Measurements from ENCODE around the gene WDR64.

The WDR64 gene

DNA sequence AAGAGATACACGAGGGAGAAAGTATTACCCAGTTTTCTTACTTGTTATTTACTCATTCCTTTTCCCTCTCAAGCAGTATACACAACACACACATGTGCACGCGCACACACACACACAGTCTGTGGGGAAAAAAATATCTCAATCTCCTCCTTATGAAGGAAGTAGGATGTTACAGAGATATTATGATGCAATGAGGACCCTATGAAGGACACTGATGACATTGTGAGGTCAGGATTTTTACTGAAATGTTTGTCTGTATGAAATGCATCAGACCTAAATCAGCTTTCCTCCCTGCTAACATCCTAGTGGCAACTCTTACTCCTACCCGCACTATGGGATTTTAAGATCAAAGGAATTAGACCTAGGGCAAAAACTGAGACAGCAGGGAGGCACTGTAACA lies at the start of gene WDR64:
WDR64 (plus strand) TSS at position 270 of the 400 bp plus-strand sequence. CDS start 204 bp downstream, outside the sequence.
- no peak for DNase-seq

DNA sequence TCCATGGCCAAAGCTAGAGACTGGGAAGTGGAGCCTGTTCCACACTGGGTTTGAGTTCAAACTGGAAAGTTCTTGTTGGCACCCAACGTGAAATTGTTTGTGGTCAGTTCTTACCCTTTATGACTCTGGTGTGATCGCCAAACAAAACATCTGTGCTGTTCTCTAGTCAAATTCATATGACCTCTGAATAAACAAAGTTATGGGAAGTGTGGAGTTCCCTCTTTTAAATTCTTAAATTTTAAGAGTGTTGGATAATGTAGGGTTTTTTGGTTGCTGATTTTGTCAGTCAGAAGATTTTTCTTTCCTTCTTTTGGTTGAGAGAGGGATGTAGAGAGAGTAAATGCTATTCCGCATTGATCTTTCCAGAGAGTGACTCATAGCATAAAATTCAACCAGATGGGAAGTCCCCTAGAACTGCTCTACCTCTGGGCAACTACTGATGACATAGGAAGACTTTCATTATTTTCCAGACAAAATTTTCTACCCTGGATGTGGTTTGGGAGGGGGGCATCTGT lies 48.3 kb upstream of the WDR64 start:
- DNase-seq, result no peak

DNA sequence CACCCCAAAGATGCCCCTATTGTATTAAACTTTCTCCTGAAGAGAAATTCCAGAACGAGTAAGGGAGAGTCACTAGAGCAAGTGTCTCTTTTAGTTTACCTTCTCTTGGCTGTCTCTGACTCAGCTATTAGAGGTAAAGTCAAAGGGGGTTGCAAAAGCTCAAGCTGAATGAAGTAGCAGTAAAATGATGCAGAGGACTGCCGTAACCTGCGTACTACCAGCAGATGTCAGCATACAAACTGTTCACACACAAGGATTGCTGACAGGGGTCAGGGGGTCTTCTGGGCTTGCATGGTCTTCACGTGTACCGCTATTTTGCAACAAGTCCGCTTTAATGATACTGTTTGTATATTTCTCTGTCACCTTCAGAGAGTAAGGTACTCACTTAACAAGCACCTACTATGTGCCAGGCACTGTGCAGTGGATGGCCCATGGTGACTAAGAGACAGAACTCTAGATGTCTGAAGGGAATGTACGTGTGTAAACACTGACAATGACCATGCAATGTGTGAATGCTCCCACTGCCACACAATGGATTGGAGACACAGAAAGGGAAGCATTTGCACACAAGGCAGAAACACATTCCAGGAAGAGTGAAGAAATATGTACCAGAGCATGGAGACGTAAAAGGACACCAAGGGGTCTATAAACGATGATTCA lies 46.8 kb upstream of the WDR64 start:
- no peak for DNase-seq

DNA sequence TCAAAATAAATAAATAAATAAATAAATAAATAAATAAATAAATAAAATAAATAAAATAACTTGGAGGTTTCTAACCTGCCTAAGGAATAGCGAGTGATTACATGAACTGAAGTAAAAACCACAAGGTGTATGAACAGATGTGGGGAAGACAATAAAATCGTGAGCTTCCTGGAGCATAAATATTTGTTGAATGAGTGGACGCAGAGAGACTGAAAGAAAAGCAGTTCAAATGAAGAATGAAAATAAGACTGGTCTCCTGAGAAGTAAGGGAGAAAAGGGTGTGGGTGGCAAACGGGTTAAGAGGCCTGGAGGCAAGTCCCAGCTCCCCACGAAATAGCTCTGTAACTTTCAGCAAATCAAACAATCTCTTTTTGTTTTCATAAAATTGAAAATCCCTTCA lies 45.5 kb upstream of the WDR64 start:
- no peak for DNase-seq

DNA sequence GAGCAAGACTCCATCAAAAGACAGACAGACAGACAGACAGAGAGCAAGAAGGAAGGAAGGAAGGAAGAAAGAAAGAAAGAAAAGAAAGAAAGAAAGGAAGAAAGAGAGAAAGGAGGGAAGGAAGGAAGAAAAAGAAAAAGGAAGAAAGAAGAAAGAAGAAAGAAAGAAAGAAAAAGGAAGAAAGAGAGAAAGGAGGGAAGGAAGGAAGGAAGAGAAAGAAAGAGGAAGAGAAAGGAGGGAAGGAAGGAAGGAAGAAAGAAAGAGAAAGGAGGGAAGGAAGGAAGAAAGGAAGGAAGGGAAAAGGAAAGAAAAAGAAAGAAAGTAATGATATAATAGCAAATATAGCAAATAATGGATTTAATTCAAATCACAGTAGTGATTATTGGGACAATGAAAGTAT lies 44.6 kb upstream of the WDR64 start:
- no peak for DNase-seq

DNA sequence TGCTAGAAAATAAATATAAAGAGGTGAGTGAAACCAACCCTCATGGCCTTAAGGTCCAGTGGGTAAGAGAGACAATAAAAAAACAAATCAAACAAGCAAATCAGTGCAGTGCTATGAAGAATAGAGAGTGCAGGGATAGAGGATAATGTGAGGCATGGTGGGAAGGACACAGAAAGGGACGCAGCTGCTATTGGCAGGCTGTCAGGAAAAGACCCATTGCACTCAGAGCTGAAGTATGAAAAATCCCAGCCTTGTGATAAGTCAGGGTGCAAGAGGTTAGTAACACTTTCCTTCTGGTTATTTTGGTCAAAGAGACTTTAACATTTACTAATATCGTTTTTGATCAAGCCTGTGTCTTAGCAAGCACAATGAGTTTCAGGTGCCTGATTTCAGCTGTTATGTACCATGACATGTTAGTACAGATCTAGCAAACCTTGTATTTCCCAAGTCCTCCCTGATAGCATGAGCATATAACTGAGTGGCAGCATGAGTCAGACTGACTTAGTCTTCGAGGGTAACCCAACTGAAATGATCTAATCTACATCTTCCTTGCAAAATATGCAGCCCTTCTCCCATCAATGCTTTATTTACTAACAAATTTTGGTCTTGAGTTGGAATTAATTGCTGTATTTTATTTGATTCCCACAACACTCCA lies 43.6 kb upstream of the WDR64 start:
- no peak for DNase-seq

DNA sequence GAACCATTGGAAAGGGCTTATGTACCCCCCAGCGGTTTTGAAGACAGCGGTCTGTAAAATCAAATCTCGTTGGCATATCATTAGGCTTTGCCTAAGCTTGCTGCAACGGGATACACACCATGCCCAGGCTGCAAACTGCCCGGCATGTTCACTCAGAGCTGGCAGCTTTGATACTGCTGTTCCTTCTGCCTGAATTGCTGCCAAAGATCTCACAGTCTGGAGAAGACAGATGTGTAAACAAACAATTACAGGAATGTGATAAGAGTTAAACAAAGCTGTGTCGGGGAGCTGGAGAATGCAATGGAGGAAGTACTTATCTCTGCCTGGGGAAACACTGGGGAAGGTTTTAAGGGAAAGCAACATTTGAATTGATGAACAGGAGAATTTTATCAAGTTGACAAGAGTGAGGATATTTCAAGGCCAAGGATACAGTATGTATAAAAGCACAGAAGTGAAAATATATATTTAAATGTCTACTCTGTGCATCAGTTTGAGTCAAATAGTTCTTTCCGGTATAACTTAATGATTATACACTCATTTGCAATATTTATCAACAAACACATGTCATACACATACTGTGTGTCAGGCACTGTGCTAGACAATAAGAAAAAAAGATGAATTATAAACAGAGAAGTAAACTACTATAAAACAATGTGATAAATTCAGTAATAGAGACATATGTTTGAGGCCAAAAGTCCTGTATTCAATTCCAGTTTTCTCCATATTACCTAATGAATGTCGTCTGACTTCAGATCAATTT lies 41.8 kb upstream of the WDR64 start:
- DNase-seq, result no peak

DNA sequence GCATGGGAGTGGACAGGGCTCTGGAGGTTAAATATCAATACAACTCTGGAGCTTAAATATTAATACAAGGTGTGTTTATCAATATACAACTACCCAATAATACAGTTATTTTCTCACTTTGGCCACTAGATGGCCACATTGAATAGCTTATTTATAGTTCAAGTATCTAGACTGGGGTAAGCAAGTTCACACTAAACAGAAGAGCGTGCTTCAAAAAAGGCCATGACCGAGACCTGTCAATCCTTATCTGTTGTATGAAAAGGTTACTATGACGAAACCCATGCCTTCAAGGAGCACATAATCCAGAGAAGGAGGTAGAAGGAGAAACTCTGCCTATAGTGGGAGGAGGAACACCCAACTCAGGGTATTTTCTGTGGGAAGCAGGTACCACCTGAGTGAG lies 41.0 kb upstream of the WDR64 start:
- DNase-seq, result no peak

DNA sequence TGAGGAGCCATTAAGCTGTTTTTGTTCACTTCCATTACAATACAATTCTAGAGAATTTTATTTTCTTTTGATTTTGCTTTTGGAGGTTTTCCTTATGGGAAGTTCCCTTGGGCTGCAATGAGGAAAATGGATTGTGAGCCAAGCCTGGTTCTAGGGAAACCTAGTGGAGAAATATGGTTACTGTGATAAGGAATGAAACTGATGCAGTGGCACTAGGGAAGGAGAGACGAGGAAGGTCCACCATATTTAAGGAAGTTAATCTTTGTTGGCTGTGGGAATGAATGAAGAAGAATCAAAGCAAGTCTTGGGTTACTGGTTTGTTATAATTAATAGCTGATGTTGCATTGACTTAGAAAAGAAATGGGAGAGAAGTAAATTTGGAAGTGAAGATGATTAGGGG lies 40.3 kb upstream of the WDR64 start:
- DNase-seq, result no peak

DNA sequence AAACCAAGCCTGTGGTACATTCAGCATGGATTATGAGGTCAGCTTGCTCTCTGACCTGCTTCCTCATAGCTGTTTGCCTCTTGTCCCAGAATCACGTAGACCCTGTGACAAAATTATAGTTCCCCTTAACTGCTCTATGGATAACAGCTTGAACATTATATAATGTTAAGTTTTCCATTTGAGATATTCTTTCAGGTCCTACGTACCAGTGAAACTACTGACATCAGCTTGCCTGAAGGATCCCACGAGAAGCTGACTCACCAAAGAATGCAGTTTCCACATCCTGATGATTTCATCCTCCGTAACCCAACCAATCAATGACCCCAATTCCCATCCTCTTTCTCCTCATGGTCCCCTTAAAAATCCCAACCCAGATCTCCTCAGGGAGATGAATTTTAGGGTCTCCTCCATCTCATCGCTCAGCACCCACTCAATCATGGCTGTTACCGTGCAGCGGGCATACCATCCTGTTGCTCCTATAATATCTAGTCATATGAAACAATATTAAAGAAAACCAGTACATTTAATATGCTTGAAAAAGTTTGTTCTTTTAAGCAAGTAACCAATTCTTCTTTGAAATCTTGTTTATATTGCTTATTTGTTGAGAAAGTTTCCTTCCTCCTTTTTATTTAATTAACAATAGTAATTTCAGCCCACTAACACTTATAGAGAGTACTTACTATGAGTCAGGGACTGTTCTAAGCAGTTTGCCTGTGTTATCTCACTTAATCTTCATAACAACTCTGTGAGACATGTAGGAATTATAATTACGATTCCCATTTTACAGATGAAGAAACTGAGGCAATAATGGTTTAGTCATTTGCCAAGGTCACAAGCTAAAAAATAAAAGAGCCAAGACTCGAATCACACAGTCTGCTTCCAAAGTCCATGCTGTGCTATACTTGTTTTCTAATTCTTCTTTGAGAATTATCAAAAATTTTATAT lies 39.3 kb upstream of the WDR64 start:
- no peak for DNase-seq

DNA sequence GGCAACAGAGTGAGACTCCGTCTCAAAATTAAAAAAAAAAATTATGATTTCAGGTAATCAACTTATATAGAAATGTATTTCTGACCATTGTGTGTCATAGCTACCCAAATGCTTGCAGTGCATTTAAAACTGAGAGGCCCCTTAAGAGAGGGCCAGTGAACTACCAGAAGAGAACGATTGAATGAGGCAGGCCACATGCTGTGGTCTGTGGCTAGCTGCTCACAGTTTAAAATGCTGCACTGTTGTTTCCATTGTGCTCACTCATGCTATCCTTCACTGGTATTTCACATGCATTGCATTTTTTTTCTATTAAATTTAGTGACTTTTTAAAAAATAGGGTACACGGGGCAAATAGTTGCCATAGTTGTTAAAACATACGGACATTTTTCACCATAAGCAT lies 37.9 kb upstream of the WDR64 start:
- DNase-seq, result no peak

DNA sequence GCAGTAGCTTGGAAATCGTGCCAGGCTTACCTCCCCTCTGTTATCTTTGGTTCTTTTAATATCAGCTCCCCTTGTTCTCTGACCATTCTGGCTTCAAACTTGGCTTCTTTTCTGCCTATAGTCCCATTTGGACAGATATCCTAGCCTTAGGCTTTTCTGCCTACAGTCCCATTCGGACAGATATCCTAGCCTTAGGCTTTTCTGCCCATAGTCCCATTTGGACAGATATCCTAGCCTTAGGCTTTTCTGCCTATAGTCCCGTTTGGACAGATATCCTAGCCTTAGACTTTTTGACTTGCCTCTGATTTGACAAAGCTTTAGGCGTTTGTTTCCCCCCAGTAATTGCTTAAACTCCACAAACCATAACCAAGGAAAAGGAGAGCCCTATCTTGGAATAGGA lies 37.5 kb upstream of the WDR64 start:
- DNase-seq, result no peak

DNA sequence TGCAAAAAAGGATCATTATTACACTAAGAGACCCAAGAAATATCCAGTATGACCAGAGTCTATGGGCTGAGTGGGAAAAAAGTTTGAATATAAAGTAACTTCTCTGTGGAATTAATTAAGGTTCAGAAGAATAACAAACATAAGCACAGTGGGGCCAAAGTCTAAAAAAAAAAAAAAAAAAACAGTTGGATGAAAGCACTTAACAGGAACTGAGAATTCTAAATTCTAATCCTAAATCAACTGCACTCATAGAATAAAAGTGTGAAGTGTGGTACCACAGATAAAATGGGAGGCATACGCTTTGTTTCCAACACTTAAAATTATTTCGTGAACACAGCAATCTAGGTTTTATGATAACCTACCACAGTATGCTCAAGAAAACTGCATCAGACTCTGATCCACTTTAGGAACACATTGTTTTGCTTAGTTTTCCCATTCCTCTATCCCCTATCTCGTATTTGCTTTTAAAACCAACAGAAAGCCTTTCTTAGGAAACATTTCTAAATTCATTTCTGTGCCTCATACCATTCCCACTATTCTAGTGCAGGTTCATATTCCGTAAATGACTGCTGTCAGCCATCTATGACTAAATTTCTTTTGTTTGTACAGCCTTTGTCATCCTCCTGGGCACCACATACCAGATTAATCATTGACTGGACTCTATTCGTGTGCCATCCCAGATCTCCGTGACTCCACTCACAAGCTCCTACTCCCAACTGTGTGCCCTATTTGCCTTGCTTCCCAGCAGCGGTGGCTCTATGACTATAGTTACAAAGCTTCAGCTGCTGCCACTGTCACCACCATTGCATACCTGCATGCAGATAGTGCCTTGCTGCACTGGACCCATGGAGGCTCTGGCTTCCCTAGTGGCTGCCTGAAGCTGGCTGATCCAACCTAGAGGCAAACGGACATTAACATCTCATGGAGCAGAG lies 36.8 kb upstream of the WDR64 start:
- DNase-seq, result no peak

DNA sequence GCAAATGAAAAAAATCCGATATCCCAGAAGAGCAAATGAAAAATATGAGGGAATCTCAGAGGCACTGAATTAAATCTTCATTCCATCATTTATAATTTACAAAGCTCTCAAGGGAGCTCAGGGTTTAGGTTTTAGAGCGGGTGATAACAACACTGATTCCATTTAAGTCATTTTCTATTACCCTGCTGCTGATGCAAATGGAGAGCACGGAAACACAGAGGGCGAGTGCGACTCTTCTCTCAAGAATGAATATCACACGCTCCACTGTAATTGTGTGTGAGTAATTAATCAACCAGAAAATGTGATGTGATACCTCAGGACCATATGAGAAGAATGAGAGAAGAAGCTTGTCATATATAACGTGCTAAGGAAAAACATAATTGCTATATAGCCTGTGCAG lies 34.7 kb upstream of the WDR64 start:
- DNase-seq, result no peak

DNA sequence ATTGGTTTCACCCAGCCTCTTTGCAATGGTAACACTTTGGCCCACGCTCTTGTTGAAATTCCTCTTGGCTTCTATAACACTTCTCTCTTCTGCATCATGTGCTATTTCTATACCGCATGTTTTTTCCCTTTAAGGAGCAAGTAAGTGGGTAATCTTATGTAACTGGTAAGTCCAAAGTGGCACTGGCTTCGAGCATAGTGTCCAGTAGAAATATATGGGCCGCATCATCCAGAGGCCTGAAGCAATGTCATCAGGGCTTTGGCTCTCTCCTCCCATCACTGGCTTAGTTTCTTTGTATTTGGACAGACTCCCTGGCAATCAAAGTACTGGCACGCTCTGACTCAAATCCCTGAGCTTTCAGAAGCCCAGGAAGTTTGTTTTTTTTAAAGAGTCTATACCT lies 29.4 kb upstream of the WDR64 start:
- no peak for DNase-seq

DNA sequence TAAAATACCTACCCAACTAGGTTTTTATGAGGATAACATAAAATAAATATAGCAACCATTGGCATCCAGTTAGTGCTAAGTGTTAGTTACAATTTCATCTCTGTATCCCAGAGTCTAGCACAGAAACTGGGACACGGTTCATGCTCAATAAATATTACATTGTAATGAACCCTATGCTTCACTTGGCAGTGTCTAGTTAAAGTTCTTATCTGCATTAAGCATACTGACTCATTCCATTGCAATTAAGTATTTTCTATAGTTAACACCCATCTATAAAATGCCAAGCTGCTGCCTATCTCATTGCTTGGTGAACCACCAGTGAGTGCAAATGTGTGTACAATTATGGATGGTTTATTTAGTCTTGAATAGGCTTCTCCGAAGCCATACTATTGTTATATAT lies 27.1 kb upstream of the WDR64 start:
- DNase-seq, result no peak

DNA sequence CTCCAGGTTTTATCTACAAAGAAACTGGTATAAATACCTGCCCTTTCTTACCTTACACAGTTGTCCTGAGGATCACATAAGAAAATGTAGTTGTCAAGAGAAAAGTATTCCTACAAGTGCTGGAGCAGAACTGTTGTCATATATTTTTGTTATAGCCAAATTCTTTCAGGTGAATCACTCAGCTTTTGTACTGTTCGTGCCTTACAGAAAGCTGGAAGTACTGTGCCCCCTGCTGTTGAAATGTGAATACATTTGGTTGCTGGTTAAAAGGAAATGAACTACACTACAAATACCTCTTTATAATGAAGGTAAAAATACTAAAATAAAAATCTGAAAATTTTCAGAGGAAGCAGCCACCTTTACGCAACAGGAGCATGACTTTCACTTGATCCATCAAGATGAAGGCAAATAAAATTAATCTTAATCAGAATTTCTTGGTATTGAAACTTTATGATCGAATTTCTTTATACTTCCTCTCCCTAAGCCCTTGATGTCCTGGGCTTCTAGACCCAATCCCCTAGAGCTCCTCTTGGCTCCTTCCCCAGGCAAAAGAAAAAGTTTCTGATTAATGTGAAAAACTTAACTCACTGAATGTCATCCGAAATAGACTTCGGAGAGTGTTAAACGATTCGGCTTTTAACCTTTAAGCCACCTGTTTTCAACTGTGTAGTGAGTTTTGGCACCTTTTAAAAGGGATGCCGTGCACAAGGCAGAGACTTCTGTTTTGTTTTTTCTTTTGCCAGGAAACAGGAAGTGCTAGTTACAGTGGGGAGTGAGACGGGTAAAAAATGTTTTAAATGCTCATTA lies 24.4 kb upstream of the WDR64 start:
- peak; percentile 7 for DNase-seq

DNA sequence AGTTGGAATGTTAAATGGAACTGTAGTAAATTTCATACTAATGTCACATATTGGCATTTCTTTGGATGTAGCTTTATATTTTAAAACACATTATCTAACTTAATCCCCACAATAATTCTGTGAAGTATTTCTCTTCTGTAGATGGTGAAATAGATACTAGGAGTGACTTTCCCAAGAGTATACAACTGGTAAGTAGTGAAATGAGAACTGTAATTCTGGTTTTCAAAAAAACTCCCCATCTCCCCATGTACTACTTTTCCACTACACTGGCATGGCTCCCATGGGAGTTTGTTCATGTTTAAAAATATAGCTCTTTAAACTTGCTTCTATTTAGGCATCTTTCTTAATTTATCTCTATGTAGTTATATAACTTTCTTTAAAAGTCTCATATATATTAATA lies 22.1 kb upstream of the WDR64 start:
- no peak for DNase-seq

DNA sequence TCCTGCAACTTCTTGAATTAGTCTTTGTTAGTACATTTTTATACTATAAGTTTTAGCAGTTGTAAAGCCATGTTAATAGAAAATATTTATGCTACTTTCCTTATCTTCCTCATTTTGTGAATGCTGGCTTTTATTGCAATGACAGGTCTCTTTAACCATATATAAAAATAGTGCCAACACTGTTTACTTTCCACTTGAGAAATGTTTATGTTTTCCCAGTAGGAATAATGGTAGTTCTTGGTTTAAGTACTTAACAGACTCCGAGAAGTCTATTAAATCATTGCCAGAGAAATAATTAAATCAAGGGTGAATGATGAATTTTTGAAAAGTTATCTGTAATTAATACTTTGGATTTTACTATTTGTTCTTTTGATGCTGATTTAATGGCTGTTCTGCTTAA lies 21.6 kb upstream of the WDR64 start:
- DNase-seq, result no peak

DNA sequence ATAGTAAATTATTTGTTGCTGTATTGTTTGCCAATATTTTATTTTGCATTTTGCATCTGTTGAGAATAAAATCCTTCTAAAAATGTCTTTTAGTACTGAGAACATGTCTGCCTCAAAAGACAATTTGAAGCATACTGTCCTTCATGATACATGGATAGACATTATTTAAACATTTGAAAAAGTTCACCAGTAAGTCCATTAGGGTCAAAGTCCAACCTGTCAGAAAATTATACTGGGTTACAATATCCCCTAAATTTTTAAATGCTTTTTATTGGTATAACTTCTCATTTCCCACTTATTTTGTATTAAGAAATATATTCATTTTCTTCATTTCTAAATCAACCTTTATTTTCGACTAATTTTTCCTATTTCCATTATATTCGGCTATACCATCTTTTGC lies 21.2 kb upstream of the WDR64 start:
- no peak for DNase-seq

DNA sequence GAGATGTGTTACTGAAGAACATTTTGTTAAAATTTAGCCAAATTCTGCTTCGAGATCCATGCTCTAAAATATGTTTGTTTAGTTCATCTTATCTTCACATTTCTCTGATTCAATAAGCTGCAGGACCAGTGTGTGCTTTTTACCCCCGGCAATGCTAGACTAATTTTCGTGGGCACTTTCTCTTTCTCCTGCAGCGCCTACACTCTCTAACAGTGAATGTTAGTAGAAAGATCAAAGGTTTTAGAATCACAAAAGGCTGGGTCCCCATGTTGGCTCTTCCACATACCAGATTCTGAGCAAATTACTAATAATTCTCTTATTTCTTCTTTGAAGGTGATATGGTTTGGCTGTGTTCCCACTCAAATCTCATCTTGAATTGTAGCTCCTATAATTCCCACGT lies 20.4 kb upstream of the WDR64 start:
- no peak for DNase-seq
